Renal pelvis (tissue), 4 donors: ENCODE data around the gene CCDC28B. TPM values are rescaled to one million over a fixed set of nuclear protein-coding genes. Genes with fewer than 3 reads are reported as not detected.

Experiments
- DNase-seq: peaks from one replicate; pipeline ENCODE4 v3.0.0-alpha.2; 2013
- polyA plus RNA-seq, 3 donors: library from polyadenylated mRNA; unstranded; fragments of 120-200 nt; gene quantifications; one replicate each; pipeline ENCODE4 v1.2.1, GENCODE V29; 2013; ENCODE audit not compliant: insufficient read length in 3 of 3

CCDC28B gene
- polyA plus RNA-seq, 3 donors: 26.7 to 29.5 (median 27.1) TPM

GRCh38 chr1:32186077-32186476 is 14.3 kb upstream of the CCDC28B start:
- DNase-seq: no peak

- DNase-seq: no peak
Observed at GRCh38 chr1:32186491-32186890, 13.9 kb upstream of the CCDC28B start.

- DNase-seq: no peak
Observed at GRCh38 chr1:32187850-32188249, 12.5 kb upstream of the CCDC28B start.

- DNase-seq: no peak
Observed at GRCh38 chr1:32192220-32192948, 8.0 kb upstream of the CCDC28B start.

GRCh38 chr1:32194984-32195383 is 5.4 kb upstream of the CCDC28B start:
- no peak for DNase-seq

GRCh38 chr1:32195531-32195930 is 4.9 kb upstream of the CCDC28B start:
- no peak for DNase-seq

GRCh38 chr1:32195972-32196823 is 4.2 kb upstream of the CCDC28B start:
- DNase-seq: no peak

- no peak for DNase-seq
Observed at GRCh38 chr1:32197074-32197473, 3.3 kb upstream of the CCDC28B start.

- no peak for DNase-seq
Observed at GRCh38 chr1:32197837-32198236, 2.6 kb upstream of the CCDC28B start.

- no peak for DNase-seq
Observed at GRCh38 chr1:32198237-32199042, 2.0 kb upstream of the CCDC28B start.

GRCh38 chr1:32199043-32199716 is 1.2 kb upstream of the CCDC28B start:
- no peak for DNase-seq

GRCh38 chr1:32199717-32200072 is 700 bp upstream of the CCDC28B start:
- DNase-seq: no peak

- DNase-seq: peak; percentile 61
Observed at GRCh38 chr1:32201011-32201855, 838 bp downstream of the CCDC28B start.

GRCh38 chr1:32204943-32205361 is 4.6 kb downstream of the CCDC28B start:
- no peak for DNase-seq

- peak; percentile 92 for DNase-seq
Observed at GRCh38 chr1:32205401-32206370, 5.3 kb downstream of the CCDC28B start, which contains the start of gene IQCC. Gene IQCC (plus strand): TSS chr1:32205671. CDS start chr1:32205682, 11 bp downstream.

- DNase-seq: no peak
Observed at GRCh38 chr1:32208469-32208868, 8.1 kb downstream of the CCDC28B start.

GRCh38 chr1:32208891-32209328 is 8.5 kb downstream of the CCDC28B start, which contains the start of gene DCDC2B:
Gene DCDC2B (plus strand): TSS chr1:32209089. CDS start chr1:32209094, 5 bp downstream.
- peak; percentile 44 for DNase-seq

GRCh38 chr1:32215629-32216480 is 15.5 kb downstream of the CCDC28B start:
- DNase-seq: peak; percentile 42
